ENCODE measurements around the gene RSBN1.

DNA sequence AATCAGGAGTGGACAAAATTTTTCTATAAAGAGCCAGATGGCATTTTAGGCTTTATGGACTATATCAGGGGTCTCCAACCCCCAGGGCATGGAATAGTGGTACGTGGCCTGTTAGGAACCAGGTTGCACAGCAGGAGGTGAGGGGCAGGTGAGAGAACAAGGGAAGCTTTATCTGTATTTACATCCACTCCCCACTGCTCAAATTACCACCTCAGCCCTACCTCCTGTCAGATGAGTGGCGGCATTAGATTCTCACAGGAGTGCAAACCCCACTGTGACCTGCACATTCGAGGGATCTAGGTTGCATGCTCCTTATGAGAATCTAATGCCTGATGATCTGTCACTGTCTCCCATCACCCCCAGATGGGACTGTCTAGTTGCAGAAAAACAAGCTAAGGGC is 66.9 kb downstream of the RSBN1 start:
- no peak for TF ChIP-seq ZNF274 (IDR thresholded peaks at IDR 0.05; ENCODE audit: low read depth, low read length)
- no peak for TF ChIP-seq SUZ12 (IDR thresholded peaks at IDR 0.05; ENCODE audit: extremely low read depth, insufficient read depth, insufficient read length)
- no peak for TF ChIP-seq YY1 (IDR thresholded peaks at IDR 0.05; ENCODE audit: insufficient read depth, insufficient read length)
